Dedifferentiated amniotic fluid mesenchymal stem cell (primary cell): ENCODE results near the gene PPP2CA.
"Not testable (repeated sequence)": the region's sequence is repeated elsewhere in the genome, so short reads cannot be mapped to it uniquely, and the experiment has no call there.

Source experiments
- DNase-seq: peaks from one replicate; pipeline ENCODE4 v3.0.0-alpha.2; 2016; ENCODE audit errors: extremely low spot score

Gene PPP2CA

DNA sequence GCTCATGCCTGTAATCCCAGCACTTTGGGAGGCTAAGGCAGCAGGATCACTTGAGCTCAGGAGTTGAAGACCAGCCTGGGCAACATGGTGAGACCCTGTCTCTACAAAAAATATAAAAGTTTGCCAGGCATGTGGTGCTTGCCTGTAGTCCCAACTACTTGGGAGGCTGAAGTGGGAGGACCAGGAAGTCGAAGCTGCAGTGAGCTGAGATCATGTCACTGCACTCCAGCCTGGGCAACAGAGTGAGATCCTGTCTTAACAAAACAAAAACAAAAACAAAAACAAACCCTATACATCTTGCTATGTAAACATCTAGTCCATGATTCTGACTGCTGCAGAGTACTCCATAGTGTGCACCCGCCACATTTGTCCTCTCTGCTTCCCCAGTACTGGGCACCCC is 19.8 kb upstream of the PPP2CA start:
- no peak for DNase-seq

DNA sequence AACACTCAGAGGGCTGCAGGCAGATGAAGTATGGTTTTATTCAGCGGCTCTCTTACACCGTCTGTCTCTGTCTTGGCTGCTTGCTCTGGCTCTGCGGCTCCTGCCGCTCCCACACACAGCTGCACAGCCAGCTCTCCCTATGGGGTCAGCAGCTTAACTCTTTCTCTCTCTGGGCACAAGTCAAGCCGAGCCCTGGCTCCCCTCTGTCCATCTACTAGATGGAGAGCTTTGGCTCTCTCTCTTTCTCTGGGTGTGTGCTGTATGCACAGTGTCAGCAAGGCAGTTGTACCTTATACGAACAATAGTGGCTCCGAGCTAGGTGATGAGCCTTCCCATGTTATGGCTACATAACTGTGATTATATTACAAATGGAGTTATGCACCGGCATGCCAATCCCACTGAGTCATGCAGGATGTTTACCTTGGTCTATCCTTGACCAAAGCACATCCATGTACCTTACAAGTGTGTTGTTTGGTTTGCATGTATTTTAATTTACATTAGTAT is 19.3 kb upstream of the PPP2CA start:
- no peak for DNase-seq

DNA sequence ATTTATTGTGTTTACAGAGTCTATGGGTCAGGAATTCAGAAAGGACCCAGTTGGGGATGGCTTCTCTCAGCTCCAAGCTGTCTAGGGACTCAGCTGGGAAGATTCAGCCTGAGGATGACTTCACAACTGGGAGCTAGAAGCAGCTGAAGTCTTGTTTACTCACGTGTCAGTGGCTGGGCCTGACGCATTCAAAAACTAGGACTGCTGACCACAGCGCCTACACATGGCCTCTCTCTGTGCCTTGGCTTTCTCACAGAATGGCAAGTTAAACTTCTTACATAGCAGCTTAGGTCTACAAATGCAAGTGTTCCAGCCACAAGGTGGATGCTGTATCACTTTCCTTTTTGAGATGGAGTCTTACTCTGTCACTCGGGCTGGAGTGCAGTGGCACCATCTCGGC is 16.3 kb upstream of the PPP2CA start:
- DNase-seq: peak; percentile 46

GRCh38 chr5:134240421-134240962 is 14.6 kb upstream of the PPP2CA start:
- no peak for DNase-seq

DNA sequence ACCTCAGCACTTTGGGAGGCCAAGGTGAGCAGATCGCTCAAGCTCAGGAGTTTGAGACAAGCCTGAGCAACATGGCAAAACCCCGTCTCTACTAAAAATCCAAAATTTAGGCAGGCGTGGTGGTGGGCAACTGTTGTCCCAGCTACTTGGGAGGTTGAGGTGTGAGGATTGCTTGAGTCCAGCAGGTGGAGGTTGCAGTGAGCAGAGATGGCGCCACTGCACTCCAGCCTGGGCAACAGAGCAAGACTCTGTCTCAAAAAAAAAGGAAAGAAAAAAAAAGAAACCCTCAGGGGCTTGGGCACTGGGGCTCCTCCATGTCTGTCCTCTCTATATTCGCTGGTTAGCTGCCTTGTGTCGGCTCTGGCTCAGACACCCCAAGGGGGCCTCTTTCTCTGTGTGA is 10.9 kb upstream of the PPP2CA start:
- DNase-seq: no peak

GRCh38 chr5:134236318-134236717 is 10.4 kb upstream of the PPP2CA start:
- DNase-seq: no peak

- DNase-seq: no peak
Measured at GRCh38 chr5:134228624-134229023, 2.8 kb upstream of the PPP2CA start.

DNA sequence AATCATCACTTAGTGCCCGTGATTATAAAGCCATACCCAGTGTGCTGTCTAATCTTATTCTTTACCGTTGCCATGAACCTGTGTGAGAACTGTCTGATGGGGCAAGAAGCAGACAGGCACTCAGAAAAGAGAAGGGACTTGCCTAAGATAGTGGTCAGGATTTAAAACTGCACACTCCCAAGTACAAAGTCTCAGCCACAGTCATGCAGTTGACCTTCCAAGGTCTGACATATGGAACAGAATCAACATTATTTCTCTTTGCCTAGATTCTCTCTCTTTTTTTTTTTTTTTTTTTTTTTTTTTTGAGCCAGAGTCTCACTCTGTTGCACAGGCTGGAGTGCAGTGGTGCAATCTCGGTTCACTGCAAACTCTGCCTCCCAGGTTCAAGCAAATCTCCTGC is 1.9 kb upstream of the PPP2CA start:
- DNase-seq: no peak

DNA sequence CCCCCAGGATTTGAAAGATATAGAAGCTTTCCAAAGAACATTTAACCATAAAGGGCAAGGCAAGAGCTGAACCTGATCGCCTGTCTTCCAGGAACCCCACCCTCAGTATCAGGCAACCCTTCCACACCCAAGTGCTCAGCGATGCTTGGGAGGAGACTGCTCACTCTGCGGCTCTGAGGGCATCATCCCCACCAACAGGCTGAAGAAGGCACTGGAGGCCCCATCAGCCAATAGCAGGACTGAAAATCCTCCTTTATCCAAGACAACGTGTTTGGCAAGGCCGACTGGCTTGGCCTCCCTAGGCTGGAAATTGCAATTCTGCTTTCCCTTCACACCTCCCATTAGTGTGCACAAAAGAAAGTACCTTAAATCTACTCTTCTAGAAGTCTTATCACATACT is 1.4 kb upstream of the PPP2CA start:
- no peak for DNase-seq

DNA sequence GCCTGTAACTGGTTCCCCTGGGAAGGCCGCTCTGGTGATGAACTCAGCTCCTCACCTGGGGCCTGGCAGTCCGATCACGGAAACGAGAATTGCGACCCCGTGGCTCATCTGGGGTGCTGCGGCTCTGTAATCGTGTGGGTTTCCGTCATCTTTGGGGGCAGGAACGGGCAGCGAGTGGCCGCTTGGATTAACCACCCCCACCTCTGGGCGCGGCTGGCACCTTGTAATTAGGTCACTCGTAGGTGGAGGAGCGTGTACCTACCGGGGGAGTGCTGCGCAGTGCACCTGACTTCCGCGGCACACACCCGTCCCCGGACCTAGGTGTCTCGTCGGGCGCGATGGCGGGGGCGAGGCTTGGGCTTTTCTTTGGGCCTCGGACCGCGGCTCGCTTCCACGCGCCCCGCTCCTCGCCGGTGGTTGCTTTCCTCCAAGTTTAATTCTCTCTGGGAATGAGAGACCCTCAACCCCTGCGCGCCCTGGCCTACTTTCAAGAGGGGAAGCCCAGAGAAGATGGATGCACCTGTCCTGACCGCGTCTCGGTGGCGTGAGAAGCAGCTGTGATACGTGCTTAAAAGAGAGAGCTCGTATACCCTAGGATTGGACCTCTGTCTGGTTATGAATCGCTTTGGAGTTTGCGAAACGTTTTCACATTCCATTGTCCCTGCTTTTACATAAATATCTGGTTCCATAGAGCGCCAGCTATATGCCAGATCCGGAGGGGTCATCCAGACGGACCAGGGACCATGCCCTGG is 744 bp upstream of the PPP2CA start:
- DNase-seq: no peak

DNA sequence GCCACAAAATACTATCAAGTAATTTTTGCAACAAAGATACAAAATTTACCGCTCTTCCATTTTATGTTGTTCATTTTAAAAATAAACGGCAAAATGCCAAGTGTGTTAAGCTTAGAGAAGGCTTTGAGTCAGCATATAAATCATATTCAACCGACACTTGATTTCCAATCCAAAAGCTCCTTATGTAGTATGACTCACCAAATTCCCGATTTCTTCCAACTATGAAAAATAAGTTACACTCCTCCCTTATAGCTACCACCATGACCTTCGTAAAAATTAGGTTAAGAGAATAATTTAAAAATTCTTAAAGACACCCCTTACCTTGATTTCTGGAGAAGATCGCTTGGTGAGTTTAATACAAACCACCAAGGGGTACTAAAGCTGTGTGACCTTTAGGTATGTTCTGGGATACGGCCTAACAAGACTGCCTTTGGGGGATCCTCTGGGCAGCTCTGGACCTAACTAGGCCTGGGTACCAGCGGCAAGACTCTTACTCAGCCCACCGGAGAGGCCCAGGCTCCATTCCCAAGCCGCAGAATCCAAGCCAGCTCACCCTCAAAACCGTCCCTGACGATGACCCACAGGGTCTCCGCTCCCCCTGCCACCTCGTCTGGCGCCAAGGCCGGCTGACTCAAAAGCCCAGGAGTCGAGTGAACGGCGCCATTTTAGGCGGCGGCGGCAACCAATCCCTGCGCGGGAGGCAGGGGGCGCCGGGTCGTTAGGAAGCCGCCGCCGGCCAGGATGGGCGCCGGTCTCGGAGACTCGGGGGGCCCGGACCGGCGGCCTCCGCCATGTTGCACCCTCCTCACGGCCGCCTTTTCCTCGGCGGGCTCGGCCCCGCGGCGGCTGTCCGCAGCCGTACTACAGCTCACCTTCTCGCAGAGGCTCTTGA is 739 bp downstream of the PPP2CA start:
- peak; percentile 55 for DNase-seq

DNA sequence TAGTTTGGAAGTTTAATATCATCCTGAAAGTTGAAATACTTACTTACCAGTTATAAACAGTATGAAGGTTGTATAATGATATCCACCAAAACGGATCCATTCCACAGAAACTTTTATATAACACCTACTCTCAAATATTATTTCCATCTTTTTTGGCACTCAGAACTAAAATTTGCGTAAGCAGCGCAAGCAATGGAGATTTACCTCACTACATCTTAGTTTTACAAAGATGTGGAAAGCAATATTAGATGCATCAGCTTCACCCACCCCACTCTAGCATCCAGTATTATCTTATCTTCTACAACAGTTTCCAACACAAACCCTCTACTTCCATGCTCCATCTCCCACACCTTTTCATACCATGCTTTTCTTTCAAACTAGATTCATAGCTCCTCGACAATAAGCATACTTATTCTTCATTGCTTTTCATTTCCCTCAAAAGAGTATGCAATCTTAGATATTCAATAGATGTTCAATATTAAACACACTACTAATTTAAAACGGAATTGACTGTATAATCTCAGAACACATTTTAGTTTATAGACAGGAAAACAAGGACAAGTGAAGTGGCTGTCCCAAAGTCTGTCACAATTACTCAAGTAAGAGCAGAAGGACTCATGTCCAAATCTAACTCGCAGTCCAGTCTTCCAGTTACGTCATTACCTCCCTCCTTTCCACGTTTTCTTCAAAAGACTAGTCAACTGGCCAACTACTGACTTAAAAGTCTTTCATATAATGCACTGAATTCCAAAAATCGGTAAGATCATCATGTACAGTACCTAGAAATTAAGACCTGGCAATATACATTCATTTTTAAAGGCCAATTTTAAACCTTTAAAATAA is 2.2 kb downstream of the PPP2CA start:
- no peak for DNase-seq

GRCh38 chr5:134221690-134222089 is 4.2 kb downstream of the PPP2CA start:
- not testable (repeated sequence) for DNase-seq

GRCh38 chr5:134215757-134216156 is 10.1 kb downstream of the PPP2CA start:
- DNase-seq: no peak

GRCh38 chr5:134211263-134212031 is 14.4 kb downstream of the PPP2CA start:
- not testable (repeated sequence) for DNase-seq

- DNase-seq: no peak
Measured at GRCh38 chr5:134209477-134210245, 16.2 kb downstream of the PPP2CA start.

- DNase-seq: no peak
Measured at GRCh38 chr5:134207696-134208095, 18.2 kb downstream of the PPP2CA start.

- no peak for DNase-seq
Measured at GRCh38 chr5:134206627-134207160, 19.2 kb downstream of the PPP2CA start.

GRCh38 chr5:134204575-134204974 is 21.3 kb downstream of the PPP2CA start:
- DNase-seq: no peak

- no peak for DNase-seq
Measured at GRCh38 chr5:134203630-134204029, 22.2 kb downstream of the PPP2CA start.
